Epithelial cell of proximal tubule (primary cell): ENCODE results near the gene SPATA18. TPM values are rescaled to one million over a fixed set of nuclear protein-coding genes. Genes with fewer than 3 reads are reported as not detected.

Source experiments
- DNase-seq: peaks from one replicate; pipeline ENCODE4 v3.0.0-alpha.2; 2011; ENCODE audit warnings: low read depth
- H3K4me3 ChIP-seq: 2 replicates; pipeline ENCODE4 v1.5.1; 2011; ENCODE audit warnings: low read depth, mild to moderate bottlenecking, low read length
- CTCF ChIP-seq: conservative IDR thresholded peaks from 2 replicates; pipeline ENCODE4 v1.5.1; 2012; ENCODE audit warnings: low read depth, mild to moderate bottlenecking, low read length
- total RNA-seq: library from RNA; depleted of rRNA; stranded (reverse); fragments of >200 nt; gene quantifications from 2 replicates; pipeline ENCODE4 v1.2.3, GENCODE V29; 2015

Gene SPATA18
- total RNA-seq, 1 donor from 2014 or later: 8.5 TPM

GRCh38 chr4:52105276-52105675 is 54.2 kb downstream of the SPATA18 start:
- TF ChIP-seq CTCF: no peak
- DNase-seq: no peak

DNA sequence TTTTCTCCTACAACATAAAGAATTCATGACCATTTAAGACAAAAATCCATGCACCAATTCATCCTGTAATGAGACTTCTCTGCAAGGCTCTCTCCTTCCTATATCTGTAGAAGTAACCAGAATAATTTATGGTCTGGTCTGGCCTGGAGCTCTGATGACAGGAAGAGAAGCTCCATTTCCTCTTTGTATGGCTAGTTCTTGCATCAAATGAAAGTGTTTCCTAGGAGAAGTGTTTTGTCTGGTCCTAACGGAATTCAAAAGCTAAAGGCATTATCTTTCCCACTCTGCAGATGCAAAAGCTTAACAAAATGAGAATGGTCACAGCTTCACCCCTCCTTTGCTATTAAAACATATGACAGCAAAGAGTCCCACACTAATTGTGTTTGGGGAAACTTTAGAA is 55.1 kb downstream of the SPATA18 start:
- H3K4me3 ChIP-seq: no peak overlapping the region
- TF ChIP-seq CTCF: no peak
- no peak for DNase-seq

More at GRCh38 chr4:52105276-52105675, 54.2 kb downstream of the SPATA18 start:
- no peak overlapping the region for H3K4me3 ChIP-seq

DNA sequence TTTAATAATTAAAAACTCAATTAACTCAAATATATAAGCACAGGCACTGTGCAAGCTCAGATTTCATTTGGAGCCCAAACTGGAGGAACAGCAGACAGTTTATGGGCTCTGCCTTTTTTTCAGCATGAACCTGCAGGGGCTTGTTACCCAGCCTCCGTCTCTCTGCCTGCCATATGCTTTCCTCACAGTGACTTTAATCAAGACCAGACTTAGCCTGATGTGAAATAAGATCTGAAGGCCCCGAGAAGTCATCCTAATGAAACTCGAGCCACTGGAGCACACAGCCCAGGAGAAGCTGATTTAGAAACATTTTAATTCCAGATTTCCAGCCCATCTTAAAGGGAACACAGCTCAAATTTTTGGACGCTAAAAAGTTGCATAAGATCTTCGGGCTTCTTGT is 55.6 kb downstream of the SPATA18 start:
- H3K4me3 ChIP-seq: no peak overlapping the region
- no peak for DNase-seq
- TF ChIP-seq CTCF: no peak

DNA sequence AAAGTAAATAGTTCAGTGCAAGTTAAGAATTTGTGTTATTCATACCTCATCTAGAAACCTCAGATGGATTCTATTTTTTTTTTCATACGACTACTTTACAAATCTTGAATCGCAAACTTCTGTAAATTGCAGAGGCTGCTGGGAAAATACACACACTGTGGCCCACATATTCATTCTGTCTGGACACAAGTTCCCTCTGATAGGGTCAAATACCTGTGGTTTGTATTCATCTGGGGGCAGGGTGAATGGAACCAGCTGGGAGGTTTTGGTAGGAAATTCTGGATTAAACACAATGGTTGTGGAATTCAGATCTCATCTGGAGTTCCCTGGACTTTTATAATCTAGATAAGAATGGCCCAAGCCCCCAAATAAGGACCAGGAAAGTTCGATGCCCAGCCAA is 56.2 kb downstream of the SPATA18 start:
- DNase-seq: no peak

GRCh38 chr4:52107745-52108144 is 56.6 kb downstream of the SPATA18 start:
- no peak overlapping the region for H3K4me3 ChIP-seq
- no peak for DNase-seq
- TF ChIP-seq CTCF: peak; percentile 44

More for the DNA sequence above, 56.2 kb downstream of the SPATA18 start:
- H3K4me3 ChIP-seq: no peak overlapping the region
- TF ChIP-seq CTCF: no peak

DNA sequence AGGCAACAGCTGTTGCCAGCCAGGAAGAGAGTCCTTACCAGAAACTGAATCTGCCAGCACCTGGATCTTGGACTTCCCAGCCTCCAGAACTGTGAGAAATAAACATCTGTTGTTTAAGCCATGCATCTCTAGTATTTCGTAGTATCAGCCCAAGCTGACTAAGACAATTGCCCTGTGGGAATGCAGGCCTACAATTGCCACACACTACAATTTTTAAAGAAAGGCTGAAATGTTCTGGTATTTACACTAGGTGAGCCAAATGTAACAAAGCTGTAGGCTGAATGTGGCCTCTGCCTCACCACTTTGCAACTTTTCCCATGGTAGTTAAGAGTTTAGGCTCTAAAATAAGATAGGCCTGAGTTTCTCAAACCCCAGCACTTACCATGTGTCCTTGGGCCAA is 59.1 kb downstream of the SPATA18 start:
- DNase-seq: no peak
- no peak for TF ChIP-seq CTCF
- H3K4me3 ChIP-seq: no peak overlapping the region

- TF ChIP-seq CTCF: no peak
- H3K4me3 ChIP-seq: no peak overlapping the region
- DNase-seq: no peak
These were observed 60.9 kb downstream of the SPATA18 start for GRCh38 chr4:52111995-52112394.
